NCI-H2081 (cell line): ENCODE measurements around the gene ZBTB21.
A peak's percentile ranks its signal among the peaks of the same experiment; 100 is the strongest.
"Not testable (repeated sequence)": the region's sequence is repeated elsewhere in the genome, so short reads cannot be mapped to it uniquely, and the experiment has no call there.

Experiments used
- DNase-seq, 2 experiments: peaks; one replicate each; lab custom pipeline; 2025; lab: John Stamatoyannopoulos, UW

Gene ZBTB21

GRCh38 chr21:42019101-42019605 is 9.0 kb upstream of the ZBTB21 start:
- no peak for DNase-seq

- no peak for DNase-seq
Measured at GRCh38 chr21:42017022-42017421, 6.9 kb upstream of the ZBTB21 start.

GRCh38 chr21:42016364-42016985 is 6.3 kb upstream of the ZBTB21 start:
- no peak for DNase-seq

- DNase-seq = no peak
Measured at GRCh38 chr21:42013931-42014330, 3.8 kb upstream of the ZBTB21 start.

GRCh38 chr21:42013376-42013775 is 3.2 kb upstream of the ZBTB21 start:
- peak; percentile 63 to 82 for DNase-seq

- DNase-seq = peak; percentile 58 to 76
Measured at GRCh38 chr21:42012763-42013329, 2.7 kb upstream of the ZBTB21 start.

- no peak for DNase-seq
Measured at GRCh38 chr21:42012344-42012743, 2.2 kb upstream of the ZBTB21 start.

GRCh38 chr21:42010507-42011495 is 641 bp upstream of the ZBTB21 start:
- peak; percentile 13 to 43 for DNase-seq

- peak; percentile 8 to 20 for DNase-seq
Measured at GRCh38 chr21:42009018-42009830, 936 bp downstream of the ZBTB21 start.

- DNase-seq = no peak
Measured at GRCh38 chr21:42007356-42007940, 2.7 kb downstream of the ZBTB21 start.

- DNase-seq = no peak
Measured at GRCh38 chr21:42006765-42007164, 3.4 kb downstream of the ZBTB21 start.

GRCh38 chr21:42004406-42005199 is 5.6 kb downstream of the ZBTB21 start:
- DNase-seq = no peak

- no peak for DNase-seq
Measured at GRCh38 chr21:42003051-42003461, 7.1 kb downstream of the ZBTB21 start.

- DNase-seq = no peak
Measured at GRCh38 chr21:42002421-42002958, 7.7 kb downstream of the ZBTB21 start.

- DNase-seq = no peak
Measured at GRCh38 chr21:42001781-42002180, 8.4 kb downstream of the ZBTB21 start.

- DNase-seq = no peak
Measured at GRCh38 chr21:42000908-42001307, 9.3 kb downstream of the ZBTB21 start.

GRCh38 chr21:41997657-41998056 is 12.5 kb downstream of the ZBTB21 start:
- no peak for DNase-seq

GRCh38 chr21:41995577-41995976 is 14.6 kb downstream of the ZBTB21 start:
- no peak for DNase-seq

- DNase-seq = not testable (repeated sequence)
Measured at GRCh38 chr21:41994613-41995012, 15.5 kb downstream of the ZBTB21 start.

GRCh38 chr21:41993744-41994143 is 16.4 kb downstream of the ZBTB21 start:
- DNase-seq = no peak
